ENCODE measurements around the gene SPATA17. TPM values are rescaled to one million over a fixed set of nuclear protein-coding genes. Genes with fewer than 3 reads are reported as not detected.

The SPATA17 gene
- total and polyA plus RNA-seq, 2 of the 8 experiments (the other 6 are each of a cell fraction or from before 2014, with no cell fraction given), result 0.17 to 0.48 TPM

DNA sequence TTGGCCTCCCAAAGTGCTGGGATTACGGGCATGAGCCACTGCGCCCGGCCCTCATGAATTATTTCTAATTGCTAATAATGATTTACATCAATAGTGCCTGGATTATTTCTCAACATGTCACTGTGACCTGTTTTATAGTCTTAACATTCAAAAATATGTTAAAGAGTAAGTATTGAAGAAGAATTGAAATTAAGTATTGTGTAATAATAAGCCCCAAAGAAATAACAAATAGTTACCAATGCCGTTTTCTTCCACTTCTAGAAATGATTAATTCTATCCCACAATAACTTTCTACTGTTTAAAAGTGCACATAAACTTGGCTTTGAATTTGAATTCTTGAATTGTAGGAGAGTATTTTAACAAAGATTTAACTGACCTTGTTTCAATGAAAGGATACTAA is 19.5 kb downstream of the SPATA17 start (continued):
- TF ChIP-seq CTCF (IDR thresholded peaks at IDR 0.05; ENCODE audit: control extremely low read depth in 1 of 3, insufficient read depth in 1 of 3, low read depth in 1 of 3, low read length in 3 of 3) (no peak), JUND (IDR thresholded peaks at IDR 0.05; ENCODE audit: low read length) (no peak), RNF2 (IDR thresholded peaks at IDR 0.05; ENCODE audit: borderline replicate concordance, low read depth, low read length, missing control alignments, poor library complexity, severe bottlenecking) (no peak), EZH2 (IDR thresholded peaks at IDR 0.05; ENCODE audit: low read depth, low read length, severe bottlenecking) (no peak), CBX8 (IDR thresholded peaks at IDR 0.05; ENCODE audit: borderline replicate concordance, low read depth, low read length) (no peak), BRCA1 (IDR thresholded peaks at IDR 0.05; ENCODE audit: low read depth, low read length) (no peak), ASH2L (IDR thresholded peaks at IDR 0.05; ENCODE audit: low read length) (no peak), SIN3A (conservative IDR thresholded peaks at IDR 0.05 in 1 of 2, IDR thresholded peaks at IDR 0.05 in 1 of 2; ENCODE audit: low read depth in 1 of 2, low read length in 2 of 2) (no peak)

All from H1 (cell line).